HCT116 (cell line): ENCODE measurements around the gene PBX3. TPM values are rescaled to one million over a fixed set of nuclear protein-coding genes. Genes with fewer than 3 reads are reported as not detected.

Experiments
- ATAC-seq: fragments of 200-7000 bp; cut with Tn5 transposase; 2 replicates; pipeline ENCODE4 v1.9.1; 2020; ENCODE audit warnings: mild to moderate bottlenecking, moderate library complexity
- BruUV-seq: library from RNA; stranded (reverse); fragments of 400-500 nt; replicated peaks from 2 replicates; lab custom pipeline; 2021; lab: Mats Ljungman, UMichigan
- CTCF ChIA-PET: fragments of 300-600 bp; sonication (Branson Sonifier 250); formaldehyde crosslinking; loops from one replicate; lab custom pipeline; 2021; ENCODE audit warnings: antibody characterized with exemption; lab: Charles Lee
- POLR2A ChIA-PET: fragments of 300-600, 350-600 bp; sonication (Branson Sonifier 250); formaldehyde crosslinking; loops from one replicate; lab custom pipeline; 2021; ENCODE audit warnings: antibody characterized with exemption; lab: Charles Lee
- RAD21 ChIA-PET, 2 experiments: fragments of 300-600 bp; sonication (Branson Sonifier 250); formaldehyde crosslinking; loops; one replicate each; lab custom pipeline; 2023; ENCODE audit warnings: low total read pairs in 2 of 2; ENCODE audit not compliant: uncharacterized antibody in 2 of 2, unreplicated experiment in 2 of 2, low non-redundant PET in 1 of 2; lab: Charles Lee
- DNase-seq: peaks from one replicate; pipeline ENCODE4 v3.0.0-alpha.2; 2010; ENCODE audit warnings: low read depth, low spot score
- H2AFZ ChIP-seq: fragments of 200-600 bp; shearing (Covaris generic), sonication (generic); 2 replicates; pipeline ENCODE4 v1.6.1; 2017; ENCODE audit warnings: low read depth, mixed run types, mixed read lengths, antibody characterized with exemption, low read length; ENCODE audit not compliant: poor library complexity, severe bottlenecking
- H3K27ac ChIP-seq: 2 replicates; pipeline ENCODE4 v1.5.1; 2012; ENCODE audit warnings: low read depth, low read length
- H3K27me3 ChIP-seq: fragments of 200-600 bp; sonication (generic); 2 replicates; pipeline ENCODE4 v1.6.1; 2016; ENCODE audit warnings: mixed run types, low read length, mixed read lengths; ENCODE audit not compliant: insufficient read depth
- H3K36me3 ChIP-seq, 2 experiments: fragments of 200-500 bp in 1 of 2; fragments of 200-600 bp in 1 of 2; sonication (Bioruptor generic) in 1 of 2; sonication (generic) in 1 of 2; 2 replicates each; pipeline versions ENCODE4 v1.5.1 to v1.6.1; 2014 to 2016; ENCODE audit warnings: low read length in 2 of 2, inconsistent platforms in 1 of 2, mixed read lengths in 1 of 2, mixed run types in 1 of 2; ENCODE audit not compliant: insufficient read depth in 2 of 2, control insufficient read depth in 1 of 2
- H3K4me1 ChIP-seq, 2 experiments: fragments of 200-600 bp in 1 of 2; sonication (generic) in 1 of 2; 2 replicates each; pipeline versions ENCODE4 v1.5.1 to v1.6.1; 2012 to 2017; ENCODE audit warnings: low read length in 2 of 2, inconsistent platforms in 1 of 2, mild to moderate bottlenecking in 1 of 2, mixed read lengths in 1 of 2, mixed run types in 1 of 2, moderate library complexity in 1 of 2; ENCODE audit not compliant: insufficient read depth in 2 of 2, control insufficient read depth in 1 of 2
- H3K4me2 ChIP-seq: fragments of 200-600 bp; sonication (generic); 2 replicates; pipeline ENCODE4 v1.6.1; 2017; ENCODE audit warnings: mixed run types, low read length, mixed read lengths
- H3K4me3 ChIP-seq, 2 experiments: fragments of 200-600 bp in 1 of 2; sonication (generic) in 1 of 2; replicated peaks in 1 of 2; 2 replicates each; pipeline ENCODE4 v1.5.1; 2011 to 2016; ENCODE audit warnings: low read length in 2 of 2, control low read depth in 1 of 2, low read depth in 1 of 2, mild to moderate bottlenecking in 1 of 2, mixed read lengths in 1 of 2, mixed run types in 1 of 2
- H3K79me2 ChIP-seq: fragments of 200-600 bp; sonication (generic); 2 replicates; pipeline ENCODE4 v1.6.1; 2017; ENCODE audit warnings: mild to moderate bottlenecking, mixed run types, low read length, moderate library complexity, mixed read lengths; ENCODE audit not compliant: insufficient read depth
- H3K9ac ChIP-seq: fragments of 200-600 bp; sonication (generic); 2 replicates; pipeline ENCODE4 v1.6.1; 2016; ENCODE audit warnings: low read length, mixed read lengths
- H3K9me2 ChIP-seq: fragments of 200-600 bp; sonication (generic), shearing (Covaris generic); 2 replicates; pipeline ENCODE4 v1.6.1; 2017; ENCODE audit warnings: mixed run types, mild to moderate bottlenecking, moderate library complexity; ENCODE audit not compliant: insufficient read depth
- H3K9me3 ChIP-seq, 2 experiments: fragments of 200-500 bp in 1 of 2; fragments of 200-600 bp in 1 of 2; sonication (Bioruptor generic) in 1 of 2; sonication (generic) in 1 of 2; 2 replicates each; pipeline ENCODE4 v1.6.1; 2014 to 2017; ENCODE audit warnings: low read length in 2 of 2, mixed read lengths in 2 of 2, inconsistent platforms in 1 of 2, low read depth in 1 of 2, mild to moderate bottlenecking in 1 of 2, mixed run types in 1 of 2, moderate library complexity in 1 of 2; ENCODE audit not compliant: control insufficient read depth in 1 of 2, insufficient read depth in 1 of 2
- H4K20me1 ChIP-seq: fragments of 200-600 bp; sonication (generic), shearing (Covaris generic); 2 replicates; pipeline ENCODE4 v1.6.1; 2017; ENCODE audit warnings: mixed run types, mild to moderate bottlenecking, moderate library complexity; ENCODE audit not compliant: insufficient read depth
- EZH2 ChIP-seq: fragments of 200-600 bp; sonication (generic); IDR thresholded peaks from 2 replicates; pipeline ENCODE4 v1.6.1; 2017; ENCODE audit warnings: antibody characterized with exemption, mixed run types
- JUND ChIP-seq: IDR thresholded peaks from 2 replicates; pipeline ENCODE4 v1.6.1; 2012
- RAD21 ChIP-seq: IDR thresholded peaks from 2 replicates; pipeline ENCODE4 v1.6.1; 2012; ENCODE audit warnings: low read depth, mild to moderate bottlenecking
- SIN3A ChIP-seq: IDR thresholded peaks from 2 replicates; pipeline ENCODE4 v1.6.1; 2012; ENCODE audit warnings: low read depth
- TCF7L2 ChIP-seq: IDR thresholded peaks from 2 replicates; pipeline ENCODE4 v1.7.0; 2011; ENCODE audit warnings: borderline replicate concordance, inconsistent platforms; ENCODE audit not compliant: insufficient read depth, insufficient read length; ENCODE audit errors: extremely low read depth
- YY1 ChIP-seq: IDR thresholded peaks from 2 replicates; pipeline ENCODE4 v1.6.1; 2011; ENCODE audit warnings: low read length, low read depth, moderate library complexity, mild to moderate bottlenecking; ENCODE audit not compliant: insufficient replicate concordance; ENCODE audit errors: extremely low read depth
- ZNF274 ChIP-seq: fragments of 200-500 bp; sonication (Bioruptor generic); IDR thresholded peaks from 2 replicates; pipeline ENCODE4 v1.6.1; 2014; ENCODE audit warnings: mild to moderate bottlenecking, low read depth, low read length, inconsistent platforms
- intact Hi-C: fragments of 100-400 bp; cut with micrococcal nuclease; formaldehyde crosslinking; loops from 2 replicates; pipeline ENCODE4 v1.10.0; 2022
- total RNA-seq: library from RNA; stranded (reverse); gene quantifications from one replicate; pipeline ENCODE4 v1.2.1, GENCODE V29; 2021; ENCODE audit not compliant: unreplicated experiment
- TF ChIP-seq, protein P1 (sequence below): IDR thresholded peaks from 2 replicates; pipeline ENCODE4 v1.6.1; 2012

Gene PBX3
- total RNA-seq, 1 experiment from 2014 or later, result 13.5 TPM

- no peak for TF ChIP-seq YY1
- no peak for TF ChIP-seq ZNF274
- TF ChIP-seq EZH2, result no peak
- no peak for TF ChIP-seq JUND
- TF ChIP-seq, protein P1, sequence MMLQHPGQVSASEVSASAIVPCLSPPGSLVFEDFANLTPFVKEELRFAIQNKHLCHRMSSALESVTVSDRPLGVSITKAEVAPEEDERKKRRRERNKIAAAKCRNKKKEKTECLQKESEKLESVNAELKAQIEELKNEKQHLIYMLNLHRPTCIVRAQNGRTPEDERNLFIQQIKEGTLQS, result no peak
Observed at GRCh38 chr9:125755340-125755739, 8.2 kb downstream of the PBX3 start (continued).

- Histone ChIP-seq H3K27ac (no peak overlapping the region), H3K4me1 (peaks cover 7 to 8% of the 10 kb centered on the region in 2 experiments; a peak in 3 of 4 replicates), H3K9me3 (no peaks in the 10 kb centered on the region), H3K36me3 (no peaks in the 10 kb centered on the region), H3K4me3 (no peak overlapping the region), H3K4me2 (no peak overlapping the region), H3K9ac (no peak overlapping the region), H2AFZ (no peak overlapping the region), H3K27me3 (no peaks in the 10 kb centered on the region), H3K79me2 (no peaks in the 10 kb centered on the region), H3K9me2 (no peaks in the 10 kb centered on the region), H4K20me1 (0 out of 2 replicates have a peak, but pooled peaks cover 4% of the 10 kb centered on the region)
- ChIA-PET POLR2A (no interaction called here), CTCF (no interaction called here), RAD21 (no interaction called here)
- intact Hi-C loops, result no loop called here
- BruUV-seq, result no TSS peak
- ATAC-seq, result no peak
- TF ChIP-seq EZH2, result no peak
- DNase-seq, result no peak
Observed at GRCh38 chr9:125756518-125756917, 9.3 kb downstream of the PBX3 start.

DNA sequence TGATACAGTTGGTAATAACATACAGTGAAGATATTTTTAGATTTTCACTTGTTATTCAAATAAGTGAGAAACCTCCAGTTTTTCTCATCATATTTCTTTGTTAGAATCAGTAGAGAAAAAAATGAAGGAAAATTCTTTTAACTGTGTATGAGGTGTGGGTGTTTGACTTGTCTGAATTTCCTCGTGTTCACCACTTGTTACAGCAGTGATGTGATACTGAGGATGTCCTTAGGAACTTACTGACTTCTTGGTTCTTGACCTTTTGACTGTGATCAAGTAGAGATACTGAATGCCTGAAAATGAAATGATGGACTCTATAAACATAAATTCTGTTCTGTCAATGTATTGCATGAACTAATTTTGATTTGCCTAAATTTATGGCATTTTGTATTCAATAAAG, 10.7 kb downstream of the PBX3 start:
- intact Hi-C loops, result no loop called here
- Histone ChIP-seq H3K9ac (no peak overlapping the region), H4K20me1 (0 out of 2 replicates have a peak, but pooled peaks cover 4% of the 10 kb centered on the region)
- TF ChIP-seq SIN3A, result no peak
- TF ChIP-seq TCF7L2, result no peak
- TF ChIP-seq RAD21, result no peak
- TF ChIP-seq, all 23 proteins: peak for 0
- no peaks in the 10 kb centered on the region for H3K79me2 ChIP-seq
- RAD21 ChIA-PET, result no interaction called here
- H3K4me2 ChIP-seq, result no peak overlapping the region
- no peak overlapping the region for H3K27ac ChIP-seq
- H3K4me1 ChIP-seq, result peaks cover 0 to under 1% of the 10 kb centered on the region in 2 experiments; a peak in 1 of 4 replicates
- H3K9me3 ChIP-seq, result no peaks in the 10 kb centered on the region
- H3K9me2 ChIP-seq, result no peaks in the 10 kb centered on the region
- ATAC-seq (no peak), DNase-seq (no peak)
- POLR2A ChIA-PET, result no interaction called here
- CTCF ChIA-PET, result no interaction called here
- no peak overlapping the region for H2AFZ ChIP-seq
- no TSS peak for BruUV-seq
- H3K36me3 ChIP-seq, result no peaks in the 10 kb centered on the region
- H3K27me3 ChIP-seq, result no peaks in the 10 kb centered on the region
- no peak overlapping the region for H3K4me3 ChIP-seq
